Embryonic facial prominence (tissue), 1 donor: ENCODE results near the gene C6orf52.
"Not testable (repeated sequence)": the region's sequence is repeated elsewhere in the genome, so short reads cannot be mapped to it uniquely, and the experiment has no call there.

Experiments
- DNase-seq: peaks from one replicate; pipeline ENCODE4 v3.0.0-alpha.2; 2016; ENCODE audit errors: extremely low spot score

Gene C6orf52

GRCh38 chr6:10696655-10697054, 2.2 kb upstream of the C6orf52 start:
- DNase-seq: no peak

GRCh38 chr6:10695086-10695657, 756 bp upstream of the C6orf52 start:
- no peak for DNase-seq

- no peak for DNase-seq
Measured at GRCh38 chr6:10692965-10693538, 1.4 kb downstream of the C6orf52 start.

GRCh38 chr6:10690651-10691445, 3.6 kb downstream of the C6orf52 start:
- no peak for DNase-seq

- DNase-seq: no peak
Measured at GRCh38 chr6:10687582-10687981, 6.8 kb downstream of the C6orf52 start.

DNA sequence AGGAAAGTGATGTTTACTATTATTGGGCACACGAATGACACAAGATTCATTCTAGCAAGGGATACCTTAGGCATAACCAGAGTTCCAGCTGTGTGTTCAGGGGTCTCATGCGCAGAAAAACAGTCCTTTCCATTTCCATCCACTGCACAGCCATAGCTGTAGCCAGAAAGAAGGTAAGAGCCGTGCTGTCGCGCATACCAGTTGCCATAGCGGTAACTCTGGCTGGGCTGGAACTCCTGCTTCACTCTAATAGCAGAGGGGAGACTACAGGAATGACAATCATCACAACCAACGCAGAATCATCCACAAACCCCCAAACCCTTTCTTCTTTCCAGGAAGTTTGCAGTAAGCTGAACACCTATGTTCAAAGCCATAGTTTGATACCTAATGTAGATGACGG, 7.5 kb downstream of the C6orf52 start:
- DNase-seq: no peak

- DNase-seq: no peak
Measured at GRCh38 chr6:10685092-10685915, 9.1 kb downstream of the C6orf52 start.

DNA sequence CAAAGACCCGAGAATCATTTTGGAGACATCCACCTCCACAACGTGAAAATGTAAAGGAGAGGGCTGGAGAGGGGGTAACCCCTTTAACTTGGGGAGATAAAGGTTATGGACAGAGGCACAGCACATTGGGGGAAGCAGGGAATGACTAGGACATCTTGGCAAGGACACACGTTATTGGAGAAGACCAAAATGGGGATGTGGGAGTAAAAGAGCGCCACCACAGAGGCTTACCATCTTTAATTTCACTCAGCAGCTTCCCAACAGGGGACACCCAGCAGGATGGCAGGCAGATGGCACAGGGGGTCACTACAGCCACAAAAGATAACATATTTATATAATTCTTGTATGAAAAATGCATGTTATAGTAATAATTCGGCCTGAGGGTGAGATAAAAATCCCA, 9.8 kb downstream of the C6orf52 start:
- no peak for DNase-seq

DNA sequence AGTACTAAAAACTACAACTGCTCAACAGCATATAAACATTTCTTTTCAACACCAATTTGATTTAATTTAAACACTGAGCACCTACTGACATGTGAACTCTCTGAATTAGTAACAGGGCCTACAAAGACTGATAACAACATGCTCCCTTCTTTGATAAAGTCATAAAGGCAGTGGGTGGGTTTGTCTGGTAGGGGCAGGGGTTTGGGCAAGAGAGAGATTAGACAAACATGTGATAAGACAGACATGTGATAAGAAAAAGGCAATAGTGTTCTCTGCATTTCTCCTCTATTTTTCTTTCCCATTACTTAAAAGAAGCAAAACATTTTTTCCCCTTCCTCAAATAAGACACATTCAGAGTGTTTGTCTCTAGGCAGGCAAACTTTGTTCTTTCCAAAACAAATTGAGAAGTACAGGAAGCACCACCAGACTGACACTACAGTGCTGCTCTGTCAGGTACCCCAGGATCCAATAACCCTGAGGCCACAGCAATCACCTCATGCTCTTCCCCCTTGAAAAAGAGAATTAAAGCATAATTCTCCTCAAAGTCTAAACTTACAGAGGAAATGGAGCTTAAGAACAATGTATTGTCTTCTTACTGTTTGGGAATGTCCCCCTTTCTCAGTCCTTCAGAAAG, 11.9 kb downstream of the C6orf52 start:
- DNase-seq: no peak

DNA sequence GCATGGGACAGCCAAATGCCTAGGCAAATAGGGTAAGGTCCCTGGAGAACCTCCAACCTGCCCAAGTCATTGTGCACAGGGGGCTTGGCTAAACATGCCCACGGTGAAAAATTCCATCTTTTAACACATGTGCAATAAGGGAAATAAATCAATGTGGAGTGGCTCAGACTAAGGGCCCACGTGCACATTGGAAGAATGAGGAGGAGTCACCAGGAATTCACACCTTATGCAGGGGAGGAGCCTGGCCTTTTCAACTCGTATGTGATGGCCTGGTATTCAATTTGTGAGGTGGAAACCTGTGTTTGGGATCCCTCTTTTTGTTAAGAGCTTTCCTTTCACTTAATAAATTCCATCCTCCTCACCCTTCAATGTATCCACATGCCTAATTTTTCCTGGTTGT, 12.6 kb downstream of the C6orf52 start:
- DNase-seq: no peak

DNA sequence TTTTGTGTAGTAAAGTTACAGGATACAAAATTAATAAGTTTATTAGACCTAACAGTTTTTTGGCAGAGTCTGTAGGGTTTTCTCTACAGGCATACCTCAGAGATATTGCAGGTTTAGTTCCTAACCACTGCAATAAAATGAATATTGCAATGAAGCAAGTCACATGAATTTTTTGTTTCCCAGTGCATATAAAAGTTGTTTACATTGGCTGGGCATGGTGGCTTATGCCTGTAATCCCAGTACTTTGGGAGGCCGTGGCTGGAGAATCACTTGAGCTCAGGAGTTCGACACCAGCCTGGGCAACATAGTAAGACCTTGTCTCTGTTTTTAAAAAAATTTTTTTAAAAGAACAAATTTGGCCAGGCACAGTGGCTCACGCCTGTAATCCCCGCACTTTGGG, 16.0 kb downstream of the C6orf52 start:
- no peak for DNase-seq

- no peak for DNase-seq
Measured at GRCh38 chr6:10676403-10676802, 18.0 kb downstream of the C6orf52 start.

GRCh38 chr6:10668126-10668917, 26.1 kb downstream of the C6orf52 start:
- DNase-seq: no peak

DNA sequence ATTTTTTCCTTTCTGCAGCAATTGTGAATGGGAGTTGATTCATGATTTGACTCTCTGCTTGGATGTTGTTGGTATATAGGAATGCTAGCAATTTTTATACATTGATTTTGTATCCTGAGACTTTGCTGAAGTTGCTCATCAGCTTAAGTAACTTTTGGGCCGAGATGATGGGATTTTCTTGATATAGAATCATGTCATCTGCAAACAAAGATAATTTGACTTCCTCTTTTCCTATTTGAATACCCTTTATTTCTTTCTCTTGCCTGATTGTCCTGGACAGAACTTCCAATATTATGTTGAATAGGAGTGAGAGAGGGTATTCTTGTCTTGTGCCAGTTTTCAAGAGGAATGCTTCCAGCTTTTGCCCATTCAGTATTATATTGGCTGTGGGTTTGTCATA, 28.8 kb downstream of the C6orf52 start:
- DNase-seq: not testable (repeated sequence)

DNA sequence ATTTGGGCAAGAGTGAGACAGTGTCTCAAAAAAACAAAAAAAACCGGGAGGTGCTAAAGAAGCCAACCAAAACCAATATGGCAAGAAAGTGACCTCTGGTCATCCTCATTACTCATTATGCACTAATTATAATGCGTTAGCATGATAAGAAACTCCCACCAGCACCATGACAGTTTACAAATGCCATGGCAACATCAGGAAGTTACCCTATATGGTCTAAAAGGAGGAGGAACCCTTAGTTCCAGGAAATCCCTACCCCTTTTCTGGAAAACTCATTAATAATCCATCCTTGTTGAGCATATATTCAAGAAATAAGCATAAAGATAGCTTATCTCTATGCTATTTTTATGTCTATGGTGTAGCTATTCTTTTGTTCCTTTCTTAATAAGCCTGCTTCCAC, 31.7 kb downstream of the C6orf52 start:
- no peak for DNase-seq

GRCh38 chr6:10662207-10662606, 32.2 kb downstream of the C6orf52 start:
- DNase-seq: no peak

DNA sequence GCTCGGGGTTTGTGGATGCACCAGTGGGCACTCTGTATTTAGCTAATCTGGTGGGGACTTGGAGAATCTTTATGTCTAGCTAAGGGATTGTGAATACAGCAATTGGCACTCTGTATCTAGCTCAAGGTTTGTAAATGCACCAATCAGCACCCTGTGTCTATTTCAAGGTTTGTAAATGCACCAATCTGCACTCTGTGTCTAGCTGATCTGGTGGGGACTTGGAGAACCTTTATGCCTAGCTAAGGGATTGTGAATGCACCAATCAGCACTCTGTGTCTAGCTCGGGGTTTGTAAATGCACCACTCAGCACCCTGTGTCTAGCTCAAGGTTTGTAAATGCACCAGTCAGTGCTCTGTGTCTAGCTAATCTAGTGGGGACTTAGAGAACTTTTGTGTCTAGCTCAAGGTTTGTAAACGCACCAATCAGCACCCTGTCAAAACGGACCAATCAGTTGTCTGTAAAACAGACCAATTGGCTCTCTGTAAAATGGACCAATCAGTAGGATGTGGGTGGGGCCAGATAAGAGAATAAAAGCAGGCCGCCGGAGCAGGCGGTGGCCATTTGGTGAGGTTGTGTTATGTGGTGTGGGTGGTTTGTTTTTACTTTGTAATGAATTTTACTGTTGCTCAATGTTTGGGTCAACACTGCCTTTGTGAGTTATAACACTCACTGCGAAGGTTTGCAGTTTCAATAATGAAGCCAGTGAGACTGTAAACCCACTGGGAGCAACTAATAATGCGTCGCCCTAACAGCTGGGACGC, 33.8 kb downstream of the C6orf52 start:
- DNase-seq: not testable (repeated sequence)

DNA sequence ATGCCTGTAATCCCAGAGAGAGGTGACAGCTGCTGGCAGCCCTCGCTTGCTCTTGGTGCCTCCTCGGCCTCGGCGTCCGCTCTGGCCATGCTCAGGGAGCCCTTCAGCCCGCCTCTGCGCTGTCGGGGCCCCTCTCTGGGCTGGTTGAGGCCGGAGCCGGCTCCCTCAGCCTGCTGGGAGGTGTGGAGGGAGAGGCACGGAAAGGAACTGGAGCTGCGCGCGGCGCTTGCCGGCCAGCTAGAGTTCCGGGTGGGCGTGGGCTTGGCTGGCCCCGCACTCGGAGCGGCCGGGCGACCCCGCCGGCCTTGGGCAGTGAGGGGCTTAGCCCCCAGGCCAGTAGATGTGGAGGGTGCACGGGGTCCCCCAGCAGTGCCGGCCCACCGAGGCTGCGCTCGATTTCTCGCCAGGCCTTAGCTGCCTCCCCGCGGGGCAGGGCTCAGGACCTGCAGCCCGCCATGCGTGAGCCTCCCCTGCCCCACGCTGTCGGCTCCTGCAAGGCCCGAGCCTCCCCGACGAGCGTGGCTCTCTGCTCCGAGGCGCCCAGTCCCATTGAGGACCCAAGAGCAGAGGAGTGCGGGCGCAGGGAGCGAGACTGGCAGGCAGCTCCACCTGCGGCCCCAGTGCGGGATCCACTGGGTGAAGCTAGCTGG, 34.6 kb downstream of the C6orf52 start:
- DNase-seq: no peak

DNA sequence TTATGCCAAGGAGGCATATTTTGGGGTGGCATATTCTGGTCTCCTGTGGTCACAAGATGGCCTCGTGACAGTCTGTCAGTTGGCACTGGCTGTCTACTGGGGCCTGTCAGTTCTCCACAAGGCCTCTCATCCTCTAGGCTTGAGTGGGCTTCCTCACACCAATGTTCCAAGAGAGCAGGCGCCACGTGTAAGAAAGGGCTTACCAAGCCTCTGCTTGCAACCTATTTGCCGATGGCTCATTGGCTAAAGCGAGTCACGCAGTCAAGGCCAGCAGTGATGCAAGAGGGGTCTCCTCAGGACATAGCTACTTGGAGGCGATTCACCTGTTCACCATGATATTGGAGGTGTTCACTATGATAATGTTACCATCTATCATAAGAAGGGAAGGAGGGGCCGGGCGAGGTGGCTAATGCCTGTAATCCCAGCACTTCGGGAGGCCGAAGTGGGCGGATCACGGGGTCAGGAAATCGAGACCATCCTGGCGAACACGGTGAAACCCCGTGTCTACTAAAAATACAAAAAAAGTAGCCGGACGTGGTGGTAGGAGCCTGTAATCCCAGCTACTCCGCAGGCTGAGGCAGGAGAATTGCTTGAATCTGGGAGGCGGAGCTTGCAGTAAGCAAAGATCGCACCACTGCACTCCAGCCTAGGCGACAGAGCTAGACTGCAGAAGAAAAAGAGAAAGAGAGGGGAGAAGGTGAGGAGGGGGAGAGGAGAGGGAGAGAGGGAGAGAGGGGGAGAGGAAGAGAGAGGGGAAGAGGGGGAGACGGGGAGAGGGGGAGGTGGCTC, 35.3 kb downstream of the C6orf52 start:
- DNase-seq: no peak
